Measurements from ENCODE around the gene GLRX3.
"Not testable (repeated sequence)": the region's sequence is repeated elsewhere in the genome, so short reads cannot be mapped to it uniquely, and the experiment has no call there.

Gene GLRX3

DNA sequence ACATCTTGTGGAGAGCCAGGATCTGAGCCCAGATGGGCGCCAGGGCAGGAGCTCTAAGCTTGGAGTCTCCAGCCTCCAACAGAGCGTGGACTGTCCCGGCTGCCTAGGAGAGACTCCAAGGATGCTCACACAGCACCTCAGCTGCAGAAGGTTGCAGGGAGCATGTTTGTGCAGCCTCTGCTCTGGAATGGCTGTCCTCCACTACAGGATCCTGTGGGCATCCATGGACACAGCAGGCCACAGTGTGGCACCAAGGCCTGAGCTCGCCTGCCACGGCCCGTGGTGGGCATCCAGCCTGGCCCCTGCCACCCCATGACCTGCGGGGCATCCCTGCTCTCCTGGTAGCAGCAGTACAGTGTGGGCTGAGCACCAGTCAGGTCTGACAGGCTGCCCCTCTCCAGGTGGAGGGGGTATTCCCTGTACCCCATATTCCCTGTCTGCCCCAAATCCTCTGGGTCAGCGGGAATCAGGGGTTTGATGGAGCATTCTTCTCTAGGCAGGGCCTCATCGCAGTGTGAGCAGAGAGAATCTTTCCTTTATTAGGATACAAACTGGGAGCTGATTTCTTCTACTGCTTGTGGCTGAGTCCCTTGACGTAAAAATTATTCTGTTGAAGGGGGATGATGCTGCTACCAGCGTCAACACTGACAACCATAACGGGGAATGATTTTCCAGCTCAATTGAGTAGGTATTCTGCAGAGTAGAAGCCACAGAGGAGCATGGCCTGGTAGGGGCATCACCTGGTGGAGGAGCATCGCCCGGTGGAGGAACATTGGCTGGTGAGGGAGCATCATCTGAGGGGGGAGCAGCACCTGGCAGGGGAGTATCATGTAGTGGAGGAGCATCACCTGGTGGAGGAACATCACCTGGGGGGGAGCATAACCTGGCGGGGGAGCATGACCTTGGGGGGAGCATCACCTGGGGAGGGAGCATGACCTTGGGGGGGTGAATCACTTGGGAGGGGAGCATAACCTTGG is 60.6 kb downstream of the GLRX3 start:
- Histone ChIP-seq H3K27me3 (ENCODE audit: insufficient read depth, low read depth, severe bottlenecking) (no peaks in the 10 kb centered on the region), H3K27ac (no peak overlapping the region), H3K36me3 (no peaks in the 10 kb centered on the region), H3K9me3 (ENCODE audit: severe bottlenecking) (no peaks in the 10 kb centered on the region), H3K4me3 (ENCODE audit: low read depth, low read length) (no peak overlapping the region)
- DNase-seq = no peak
- TF ChIP-seq, protein P1, sequence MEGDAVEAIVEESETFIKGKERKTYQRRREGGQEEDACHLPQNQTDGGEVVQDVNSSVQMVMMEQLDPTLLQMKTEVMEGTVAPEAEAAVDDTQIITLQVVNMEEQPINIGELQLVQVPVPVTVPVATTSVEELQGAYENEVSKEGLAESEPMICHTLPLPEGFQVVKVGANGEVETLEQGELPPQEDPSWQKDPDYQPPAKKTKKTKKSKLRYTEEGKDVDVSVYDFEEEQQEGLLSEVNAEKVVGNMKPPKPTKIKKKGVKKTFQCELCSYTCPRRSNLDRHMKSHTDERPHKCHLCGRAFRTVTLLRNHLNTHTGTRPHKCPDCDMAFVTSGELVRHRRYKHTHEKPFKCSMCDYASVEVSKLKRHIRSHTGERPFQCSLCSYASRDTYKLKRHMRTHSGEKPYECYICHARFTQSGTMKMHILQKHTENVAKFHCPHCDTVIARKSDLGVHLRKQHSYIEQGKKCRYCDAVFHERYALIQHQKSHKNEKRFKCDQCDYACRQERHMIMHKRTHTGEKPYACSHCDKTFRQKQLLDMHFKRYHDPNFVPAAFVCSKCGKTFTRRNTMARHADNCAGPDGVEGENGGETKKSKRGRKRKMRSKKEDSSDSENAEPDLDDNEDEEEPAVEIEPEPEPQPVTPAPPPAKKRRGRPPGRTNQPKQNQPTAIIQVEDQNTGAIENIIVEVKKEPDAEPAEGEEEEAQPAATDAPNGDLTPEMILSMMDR (IDR thresholded peaks at IDR 0.05; ENCODE audit: low read depth, low read length) = no peak

DNA sequence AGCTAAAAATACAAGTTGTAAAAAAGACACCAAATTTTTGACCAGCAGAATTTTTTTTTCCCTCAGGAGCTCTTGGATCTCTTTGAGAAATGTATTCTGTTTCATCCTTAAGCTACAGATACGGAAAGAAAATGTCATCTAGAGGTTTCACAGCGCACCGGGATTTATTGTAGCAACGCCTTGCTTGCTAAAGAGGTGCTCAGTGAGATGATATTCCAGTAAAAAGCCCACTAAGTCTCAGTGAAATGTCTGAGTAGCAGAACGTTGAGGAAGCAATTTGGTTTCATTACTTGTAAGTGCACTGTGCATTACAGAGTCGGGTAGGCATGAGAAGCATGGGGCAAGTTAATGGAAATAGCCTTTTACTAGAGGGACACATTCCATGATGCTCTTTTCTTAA is 62.5 kb downstream of the GLRX3 start:
- no peak overlapping the region for H3K27ac ChIP-seq
- H3K4me3 ChIP-seq (ENCODE audit: low read depth, low read length) = no peak overlapping the region
- no peaks in the 10 kb centered on the region for H3K9me3 ChIP-seq (ENCODE audit: severe bottlenecking)
- no peaks in the 10 kb centered on the region for H3K27me3 ChIP-seq (ENCODE audit: insufficient read depth, low read depth, severe bottlenecking)
- no peak for DNase-seq
- no peaks in the 10 kb centered on the region for H3K36me3 ChIP-seq
- TF ChIP-seq, protein P1 (IDR thresholded peaks at IDR 0.05; ENCODE audit: low read depth, low read length) = no peak

DNA sequence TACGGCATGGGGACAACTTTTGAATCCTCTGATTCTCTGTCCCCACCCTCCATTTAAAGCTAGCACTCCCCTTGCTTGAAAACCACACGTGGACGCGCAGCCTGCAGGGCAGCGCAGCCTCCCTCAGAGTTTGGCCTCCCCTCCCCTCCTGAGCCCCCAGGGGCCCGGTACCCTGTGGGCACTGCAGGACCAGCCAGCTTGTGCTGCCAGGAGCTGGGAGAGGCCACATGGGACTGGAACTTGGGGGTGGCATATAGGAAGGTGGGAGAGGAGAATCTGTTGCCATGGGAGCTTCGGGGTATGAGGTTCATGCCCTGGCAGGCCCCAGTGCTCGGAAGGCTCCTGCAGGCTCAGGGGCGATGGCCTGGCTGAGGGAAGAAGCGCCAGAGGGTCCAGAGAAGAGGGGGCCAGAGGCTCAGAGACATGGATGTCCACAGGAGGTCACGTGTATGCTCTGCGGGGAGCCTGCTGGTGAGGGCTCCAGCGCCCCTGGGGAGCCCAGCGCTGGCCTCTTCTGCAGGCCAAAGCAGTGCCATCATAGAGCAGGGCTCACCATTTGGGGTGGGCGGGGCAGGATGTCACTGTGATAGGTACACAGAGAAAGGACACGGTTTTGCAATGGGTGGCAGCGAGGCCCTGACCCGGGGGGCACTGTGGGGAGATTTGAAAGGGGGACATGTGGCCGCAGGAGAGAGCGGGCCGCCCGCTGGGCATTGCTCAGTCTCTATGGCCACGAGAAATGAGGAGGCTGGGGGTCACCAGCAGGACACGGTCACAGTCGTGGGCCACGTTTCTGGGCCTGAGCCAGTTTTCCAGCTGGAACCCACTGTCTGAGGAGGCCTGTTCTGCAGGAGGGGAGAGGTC is 64.2 kb downstream of the GLRX3 start:
- H3K9me3 ChIP-seq (ENCODE audit: severe bottlenecking) = no peaks in the 10 kb centered on the region
- H3K36me3 ChIP-seq = no peaks in the 10 kb centered on the region
- H3K27me3 ChIP-seq (ENCODE audit: insufficient read depth, low read depth, severe bottlenecking) = no peaks in the 10 kb centered on the region
- TF ChIP-seq, protein P1 (IDR thresholded peaks at IDR 0.05; ENCODE audit: low read depth, low read length) = no peak
- no peak overlapping the region for H3K4me3 ChIP-seq (ENCODE audit: low read depth, low read length)
- H3K27ac ChIP-seq = no peak overlapping the region
- DNase-seq = no peak

DNA sequence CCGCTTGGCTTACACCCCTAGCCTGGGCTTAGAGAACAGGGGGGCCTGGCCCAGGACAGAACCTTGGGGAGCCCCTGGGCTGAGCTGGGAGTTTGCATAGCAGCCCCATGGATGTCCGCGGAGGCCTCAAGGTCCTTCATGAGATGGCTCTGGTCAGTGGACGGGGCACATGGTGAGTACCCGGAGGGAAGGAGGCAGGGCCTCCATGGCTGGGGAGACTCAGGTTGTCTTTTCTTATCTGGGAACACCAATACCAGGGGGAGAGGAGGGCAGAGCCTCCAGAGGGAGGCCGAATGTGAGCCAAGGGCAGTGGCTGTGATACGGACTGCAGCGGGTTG is 64.8 kb downstream of the GLRX3 start:
- Histone ChIP-seq H3K27ac (no peak overlapping the region), H3K27me3 (ENCODE audit: insufficient read depth, low read depth, severe bottlenecking) (no peaks in the 10 kb centered on the region), H3K36me3 (no peaks in the 10 kb centered on the region), H3K4me3 (ENCODE audit: low read depth, low read length) (no peak overlapping the region), H3K9me3 (ENCODE audit: severe bottlenecking) (no peaks in the 10 kb centered on the region)
- TF ChIP-seq, protein P1 (IDR thresholded peaks at IDR 0.05; ENCODE audit: low read depth, low read length) = no peak
- no peak for DNase-seq

DNA sequence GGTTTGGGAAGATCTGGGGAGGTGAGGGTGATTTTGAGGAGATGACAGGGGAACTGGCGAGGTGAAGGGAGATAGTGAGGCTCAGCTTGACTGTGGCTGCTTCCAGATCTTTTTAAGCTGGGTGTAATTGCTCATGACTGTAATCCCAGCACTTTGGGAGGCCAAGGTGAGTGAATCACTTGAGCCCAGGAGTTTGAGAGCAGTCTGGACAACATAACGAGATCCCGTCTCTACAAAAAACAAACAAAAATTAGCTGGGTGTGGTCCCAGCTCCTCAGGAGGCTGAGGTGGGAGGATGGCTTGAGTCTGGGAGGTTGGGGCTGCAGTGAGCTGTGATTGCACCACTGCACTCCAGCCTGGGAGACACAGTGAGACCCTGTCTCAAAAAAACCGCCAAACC is 66.0 kb downstream of the GLRX3 start:
- not testable (repeated sequence) for DNase-seq; H3K27ac ChIP-seq; H3K4me3 ChIP-seq (ENCODE audit: low read depth, low read length); H3K27me3 ChIP-seq (ENCODE audit: insufficient read depth, low read depth, severe bottlenecking); H3K36me3 ChIP-seq; H3K9me3 ChIP-seq (ENCODE audit: severe bottlenecking)

DNA sequence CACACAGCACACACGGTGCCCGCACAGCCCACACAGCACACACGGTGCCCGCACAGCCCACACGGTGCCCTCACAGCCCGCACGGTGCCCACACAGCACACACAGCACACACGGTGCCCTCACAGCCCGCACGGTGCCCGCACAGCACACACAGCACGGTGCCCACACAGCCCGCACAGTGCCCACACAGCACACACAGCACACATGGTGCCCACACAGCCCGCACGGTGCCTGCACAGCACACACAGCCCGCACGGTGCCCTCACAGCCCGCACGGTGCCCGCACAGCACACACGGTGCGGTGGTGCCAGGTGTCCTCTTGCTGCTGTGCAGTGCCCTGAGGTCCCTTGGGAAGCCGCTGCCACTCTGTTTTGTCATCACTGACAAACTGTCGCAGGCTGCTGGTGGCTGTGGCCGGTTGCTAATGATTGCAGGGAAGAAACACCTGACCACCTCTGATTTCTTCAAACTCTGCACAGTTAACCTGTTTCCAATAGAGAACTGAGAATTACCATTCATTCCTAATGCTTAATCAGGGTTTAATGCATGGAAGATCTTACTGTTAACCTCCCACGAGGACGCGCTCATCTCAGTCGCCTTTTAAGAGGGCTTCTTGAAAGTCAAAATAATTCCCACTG is 66.9 kb downstream of the GLRX3 start:
- H3K36me3 ChIP-seq = no peaks in the 10 kb centered on the region
- no peak for DNase-seq
- no peak overlapping the region for H3K27ac ChIP-seq
- peak overlapping the region; percentile 4; the same call in 1 of the 2 replicates for H3K4me3 ChIP-seq (ENCODE audit: low read depth, low read length)
- H3K27me3 ChIP-seq (ENCODE audit: insufficient read depth, low read depth, severe bottlenecking) = no peaks in the 10 kb centered on the region
- H3K9me3 ChIP-seq (ENCODE audit: severe bottlenecking) = no peaks in the 10 kb centered on the region
- TF ChIP-seq, protein P1 (IDR thresholded peaks at IDR 0.05; ENCODE audit: low read depth, low read length) = no peak
